Activated CD4-positive, CD25-positive, alpha-beta regulatory T cell treated with anti-CD3 and anti-CD28 coated beads, Interleukin-2, amount 50 U/mL, for 16 hours (primary cell): ENCODE results near the gene NOG.

ENCODE experiments used
- DNase-seq: peaks from one replicate; pipeline ENCODE4 v3.0.0-alpha.2; 2020; ENCODE audit warnings: low read depth, low spot score

Gene NOG

DNA sequence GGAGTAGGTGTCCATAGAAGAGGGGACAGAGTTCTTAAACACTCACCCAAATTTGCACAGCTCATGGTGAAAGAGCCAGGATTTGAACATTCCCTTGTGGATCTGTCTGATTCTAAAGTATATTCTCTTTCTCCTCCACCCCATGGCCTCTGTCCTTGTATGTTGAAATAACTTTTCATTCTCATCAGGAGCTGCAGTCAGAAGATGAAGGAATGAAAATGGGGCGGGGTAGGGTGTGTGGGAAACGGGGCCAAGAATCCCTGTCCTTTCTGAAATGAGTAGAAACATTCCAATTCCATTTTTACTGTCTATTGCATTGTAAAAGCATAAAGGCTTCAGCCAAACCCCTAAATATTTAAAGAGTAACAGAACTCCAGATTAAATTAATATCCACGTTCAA is 42.8 kb downstream of the NOG start:
- DNase-seq = no peak

DNA sequence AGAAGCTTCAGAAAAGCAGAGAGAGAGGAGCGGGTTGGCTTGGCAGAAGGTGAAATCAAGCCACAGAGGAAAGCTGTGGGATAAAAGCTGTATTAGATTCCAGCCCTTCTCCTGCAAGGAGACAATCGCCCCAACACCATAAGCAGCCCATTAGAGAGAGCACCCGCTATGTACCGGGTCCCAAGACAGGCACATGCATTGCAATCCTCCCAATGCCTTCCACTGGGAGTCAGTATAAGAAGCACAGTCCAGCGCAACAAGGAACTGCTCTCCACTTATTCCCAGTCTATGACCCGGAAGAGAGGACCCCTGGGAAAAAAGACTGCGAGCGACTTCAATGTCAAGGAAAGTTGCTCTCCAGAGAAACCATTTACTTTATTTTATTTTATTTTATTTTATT is 43.8 kb downstream of the NOG start:
- no peak for DNase-seq

DNA sequence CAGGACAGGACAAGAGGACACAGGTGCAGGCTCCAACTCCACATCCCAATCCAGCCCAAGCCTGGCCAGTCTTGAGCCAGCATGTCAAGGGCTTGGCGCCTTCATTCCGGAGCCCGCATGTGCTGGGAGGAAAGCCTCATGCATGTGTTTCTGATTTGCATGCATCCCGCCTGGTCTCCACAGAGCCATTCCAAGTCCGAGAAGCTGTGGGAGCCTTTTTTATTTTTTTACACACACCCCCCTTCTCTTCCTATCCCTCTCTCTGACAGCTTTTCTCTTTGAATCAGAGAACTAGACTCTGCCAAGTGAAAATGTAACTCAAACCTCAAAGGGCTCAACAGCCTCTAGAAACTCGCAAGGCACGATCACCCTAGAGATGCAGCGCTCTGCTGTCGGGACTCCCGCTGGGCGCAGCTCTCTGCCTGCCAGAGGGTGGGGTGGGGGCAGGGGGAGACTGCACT is 45.1 kb downstream of the NOG start:
- no peak for DNase-seq

DNA sequence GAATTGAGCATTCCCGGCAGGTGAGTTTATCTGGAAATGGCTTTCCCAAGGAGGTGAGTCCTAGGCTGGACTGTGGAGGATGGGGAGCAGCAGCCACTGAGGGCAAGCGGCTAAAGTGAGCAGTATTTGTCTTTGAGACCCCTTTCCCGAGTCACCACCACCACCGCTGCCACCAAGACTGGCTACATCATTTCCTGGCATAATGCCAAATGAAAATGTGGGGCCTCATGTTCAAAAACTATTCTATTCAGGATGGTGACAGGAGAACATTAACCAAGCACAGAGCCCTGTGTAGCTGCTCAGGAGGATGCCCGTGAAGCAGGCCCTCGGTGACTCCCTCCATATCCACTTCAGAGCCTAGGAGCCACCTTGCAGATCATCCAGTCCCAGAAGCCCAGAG is 46.0 kb downstream of the NOG start:
- no peak for DNase-seq

DNA sequence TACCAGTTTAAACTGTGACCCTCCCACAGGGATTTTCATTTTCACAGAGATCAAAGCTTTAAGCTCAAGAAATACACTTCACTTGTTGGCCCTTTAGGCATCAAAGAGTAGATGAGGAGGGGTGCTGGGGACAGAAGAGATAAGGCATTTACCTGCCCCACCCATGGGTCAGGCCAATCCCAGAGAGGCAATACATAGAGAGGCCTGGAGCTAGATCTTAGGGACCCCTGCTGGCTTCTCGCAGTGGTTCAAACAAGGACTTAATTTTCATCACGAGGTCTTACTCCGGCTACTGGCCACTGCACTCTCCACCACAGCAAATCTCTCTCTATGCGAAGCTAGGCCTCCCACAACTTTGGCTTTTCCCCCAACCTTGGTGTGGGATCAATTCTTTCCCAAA is 46.6 kb downstream of the NOG start:
- DNase-seq = no peak

DNA sequence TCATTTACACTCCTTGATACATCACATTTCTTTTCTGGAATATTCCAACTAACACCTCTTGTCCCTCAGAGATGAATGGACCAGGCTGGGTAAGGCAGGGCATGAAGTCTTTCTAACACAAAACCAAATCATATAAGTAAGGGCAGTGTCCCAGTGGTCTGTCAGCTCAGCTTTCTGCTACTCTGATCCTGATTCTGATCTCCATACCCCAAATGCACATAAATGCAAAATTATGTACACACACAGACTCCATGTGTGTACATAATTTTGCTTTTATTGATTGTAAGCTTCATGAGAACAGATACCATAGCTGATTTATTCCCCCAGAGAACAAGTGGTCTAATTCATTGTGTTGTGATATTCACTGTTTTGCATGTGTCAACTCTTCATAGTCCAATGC is 47.9 kb downstream of the NOG start:
- DNase-seq = no peak

DNA sequence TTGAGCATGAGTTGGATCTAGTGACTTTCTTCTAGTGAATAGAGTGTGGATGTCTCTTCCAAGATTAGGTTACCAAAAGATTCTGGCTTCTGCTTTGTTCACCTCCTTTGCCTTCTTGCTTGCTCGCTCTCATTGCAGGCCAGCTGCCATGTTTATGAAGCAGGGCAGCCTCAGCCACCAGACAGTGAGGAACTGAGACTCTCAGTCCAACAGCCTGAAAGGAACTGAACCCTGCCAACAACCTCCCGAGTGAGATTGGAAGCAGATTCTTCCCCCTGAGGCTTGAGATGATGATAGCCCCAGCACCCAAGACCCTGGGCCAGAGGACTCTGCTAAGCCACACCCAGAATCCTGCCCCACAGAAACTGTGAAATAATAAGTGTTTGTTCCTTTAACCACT is 48.4 kb downstream of the NOG start:
- DNase-seq = no peak

DNA sequence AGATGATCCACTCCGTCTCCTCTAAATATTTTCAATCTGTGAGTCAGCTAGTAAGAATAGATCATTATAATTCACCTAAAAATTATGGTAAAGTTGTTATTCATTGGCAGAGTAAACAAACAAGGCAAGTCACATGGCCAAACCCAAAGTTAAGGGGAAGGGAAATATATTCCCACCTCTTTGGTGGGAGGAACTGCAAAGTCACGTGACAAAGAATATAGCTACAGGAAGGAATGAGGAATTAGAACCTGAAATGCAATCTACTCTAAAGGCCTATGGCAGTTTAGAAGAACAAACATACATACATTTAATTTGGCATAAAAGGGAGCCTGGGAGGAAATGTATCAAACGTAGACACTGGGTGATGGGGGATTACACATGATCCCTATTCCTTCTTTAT is 48.9 kb downstream of the NOG start:
- DNase-seq = no peak
